ENCODE measurements around the gene ZC3H18.
"Not testable (repeated sequence)": the region's sequence is repeated elsewhere in the genome, so short reads cannot be mapped to it uniquely, and the experiment has no call there.

ZC3H18 gene

GRCh38 chr16:88606148-88606757 is 36.0 kb downstream of the ZC3H18 start:
- no peak overlapping the region for H2AK5ac ChIP-seq (ENCODE audit: low read depth, low read length)
- peaks cover 4% of the 10 kb centered on the region for H3K79me1 ChIP-seq (ENCODE audit: low read depth, low read length)
- H4K91ac ChIP-seq (ENCODE audit: low read depth, low read length, poor library complexity), result no peak overlapping the region
- H2BK15ac ChIP-seq (ENCODE audit: low read length), result no peak overlapping the region
- H3K4me2 ChIP-seq (ENCODE audit: insufficient read depth, low read length, poor library complexity, severe bottlenecking), result no peak overlapping the region
- H3K27ac ChIP-seq (replicated peaks; ENCODE audit: low read length), result no peak overlapping the region
- H3K14ac ChIP-seq (ENCODE audit: low read length), result no peak overlapping the region
- no peak overlapping the region for H3K4me3 ChIP-seq (ENCODE audit: low read length in 2 of 2)
- no peak overlapping the region for H2BK120ac ChIP-seq (ENCODE audit: low read depth, low read length)
- no CpG with 5 or more reads among the region's 17 CpGs for WGBS, 2 donors (ENCODE audit: extremely low coverage in 2 of 2, insufficient read length in 2 of 2, insufficient replicate concordance in 1 of 2)
- H4K8ac ChIP-seq (ENCODE audit: low read depth, low read length), result no peak overlapping the region
- DNase-seq (ENCODE audit: low spot score), result no peak
- peaks cover 45 to 92% of the 10 kb centered on the region in 2 donors for H3K36me3 ChIP-seq (replicated peaks in 1 of 2; ENCODE audit: control insufficient read depth in 2 of 2, insufficient read depth in 2 of 2, low read length in 2 of 2)
- no peak overlapping the region for H3K9ac ChIP-seq (ENCODE audit: low read depth, low read length, poor library complexity)
- H3K23ac ChIP-seq (ENCODE audit: low read depth, low read length, poor library complexity), result no peak overlapping the region
- no peak overlapping the region for H2BK12ac ChIP-seq (ENCODE audit: low read length)
- H3K18ac ChIP-seq (ENCODE audit: low read length), result no peak overlapping the region
- H3K9me3 ChIP-seq (replicated peaks in 1 of 2; ENCODE audit: control insufficient read depth in 2 of 2, insufficient read depth in 1 of 2, low read depth in 1 of 2, low read length in 2 of 2), result peaks cover 0 to 5% of the 10 kb centered on the region in 2 donors
- peaks cover 0 to 1% (median 0%) of the 10 kb centered on the region in 3 experiments for H3K27me3 ChIP-seq (ENCODE audit: control insufficient read depth in 3 of 3, insufficient read depth in 3 of 3, low read depth in 1 of 3, low read length in 3 of 3)
- H2BK5ac ChIP-seq (ENCODE audit: low read length), result no peak overlapping the region
- no peak overlapping the region for H3K4ac ChIP-seq (ENCODE audit: low read length)
- no peak overlapping the region for H2AFZ ChIP-seq (ENCODE audit: low read length)
- H3K4me1 ChIP-seq (ENCODE audit: control insufficient read depth in 2 of 2, insufficient read depth in 1 of 2, low read depth in 1 of 2, low read length in 2 of 2), result peaks cover 0 to 2% of the 10 kb centered on the region in 2 donors

- no peaks in the 10 kb centered on the region for H3K79me1 ChIP-seq (ENCODE audit: low read depth, low read length)
- H3K4me3 ChIP-seq (ENCODE audit: low read length in 2 of 2), result no peak overlapping the region
- no peak overlapping the region for H3K4me2 ChIP-seq (ENCODE audit: insufficient read depth, low read length, poor library complexity, severe bottlenecking)
- no peak overlapping the region for H4K8ac ChIP-seq (ENCODE audit: low read depth, low read length)
- no peak overlapping the region for H3K23ac ChIP-seq (ENCODE audit: low read depth, low read length, poor library complexity)
- H2AFZ ChIP-seq (ENCODE audit: low read length), result no peak overlapping the region
- H2BK12ac ChIP-seq (ENCODE audit: low read length), result no peak overlapping the region
- no peak overlapping the region for H2BK15ac ChIP-seq (ENCODE audit: low read length)
- H3K36me3 ChIP-seq (replicated peaks in 1 of 2; ENCODE audit: control insufficient read depth in 2 of 2, insufficient read depth in 2 of 2, low read length in 2 of 2), result peaks cover 40 to 92% of the 10 kb centered on the region in 2 donors
- no peak overlapping the region for H2BK5ac ChIP-seq (ENCODE audit: low read length)
- no peak overlapping the region for H3K18ac ChIP-seq (ENCODE audit: low read length)
- H3K9me3 ChIP-seq (replicated peaks in 1 of 2; ENCODE audit: control insufficient read depth in 2 of 2, insufficient read depth in 1 of 2, low read depth in 1 of 2, low read length in 2 of 2), result no peaks in the 10 kb centered on the region
- no CpG with 5 or more reads among the region's 6 CpGs for WGBS, 2 donors (ENCODE audit: extremely low coverage in 2 of 2, insufficient read length in 2 of 2, insufficient replicate concordance in 1 of 2)
- H2BK120ac ChIP-seq (ENCODE audit: low read depth, low read length), result no peak overlapping the region
- H3K4ac ChIP-seq (ENCODE audit: low read length), result no peak overlapping the region
- H3K14ac ChIP-seq (ENCODE audit: low read length), result no peak overlapping the region
- H4K91ac ChIP-seq (ENCODE audit: low read depth, low read length, poor library complexity), result no peak overlapping the region
- peaks cover 0 to 6% of the 10 kb centered on the region in 2 donors for H3K4me1 ChIP-seq (ENCODE audit: control insufficient read depth in 2 of 2, insufficient read depth in 1 of 2, low read depth in 1 of 2, low read length in 2 of 2)
- H3K27ac ChIP-seq (replicated peaks; ENCODE audit: low read length), result no peak overlapping the region
- no peak for DNase-seq (ENCODE audit: low spot score)
- H3K27me3 ChIP-seq (ENCODE audit: control insufficient read depth in 3 of 3, insufficient read depth in 3 of 3, low read depth in 1 of 3, low read length in 3 of 3), result peaks cover 0 to 1% (median 0%) of the 10 kb centered on the region in 3 experiments
- H3K9ac ChIP-seq (ENCODE audit: low read depth, low read length, poor library complexity), result no peak overlapping the region
- no peak overlapping the region for H2AK5ac ChIP-seq (ENCODE audit: low read depth, low read length)
These were observed 37.9 kb downstream of the ZC3H18 start for GRCh38 chr16:88608076-88608475.

GRCh38 chr16:88609426-88609825 is 39.2 kb downstream of the ZC3H18 start:
- H3K4ac ChIP-seq (ENCODE audit: low read length), result not testable (repeated sequence)
- H3K36me3 ChIP-seq (replicated peaks in 1 of 2; ENCODE audit: control insufficient read depth in 2 of 2, insufficient read depth in 2 of 2, low read length in 2 of 2), result peaks cover 45 to 96% of the 10 kb centered on the region in 2 donors
- no CpG with 5 or more reads among the region's 8 CpGs for WGBS, 2 donors (ENCODE audit: extremely low coverage in 2 of 2, insufficient read length in 2 of 2, insufficient replicate concordance in 1 of 2)

GRCh38 chr16:88610080-88610479 is 39.9 kb downstream of the ZC3H18 start:
- Histone ChIP-seq H3K18ac (ENCODE audit: low read length) (no peak overlapping the region), H2BK120ac (ENCODE audit: low read depth, low read length) (no peak overlapping the region), H2AK5ac (ENCODE audit: low read depth, low read length) (no peak overlapping the region), H3K23ac (ENCODE audit: low read depth, low read length, poor library complexity) (no peak overlapping the region), H2AFZ (ENCODE audit: low read length) (no peak overlapping the region), H3K9me3 (replicated peaks in 1 of 2; ENCODE audit: control insufficient read depth in 2 of 2, insufficient read depth in 1 of 2, low read depth in 1 of 2, low read length in 2 of 2) (no peaks in the 10 kb centered on the region), H3K4ac (ENCODE audit: low read length) (no peak overlapping the region), H4K8ac (ENCODE audit: low read depth, low read length) (no peak overlapping the region), H3K4me3 (ENCODE audit: low read length in 2 of 2) (no peak overlapping the region), H3K79me1 (ENCODE audit: low read depth, low read length) (peaks cover 4% of the 10 kb centered on the region), H3K4me1 (ENCODE audit: control insufficient read depth in 2 of 2, insufficient read depth in 1 of 2, low read depth in 1 of 2, low read length in 2 of 2) (peaks cover 0 to 6% of the 10 kb centered on the region in 2 donors), H3K9ac (ENCODE audit: low read depth, low read length, poor library complexity) (no peak overlapping the region), H3K36me3 (replicated peaks in 1 of 2; ENCODE audit: control insufficient read depth in 2 of 2, insufficient read depth in 2 of 2, low read length in 2 of 2) (peaks cover 46 to 95% of the 10 kb centered on the region in 2 donors), H2BK12ac (ENCODE audit: low read length) (no peak overlapping the region), H3K27ac (replicated peaks; ENCODE audit: low read length) (no peak overlapping the region), H2BK15ac (ENCODE audit: low read length) (no peak overlapping the region), H2BK5ac (ENCODE audit: low read length) (no peak overlapping the region), H4K91ac (ENCODE audit: low read depth, low read length, poor library complexity) (no peak overlapping the region), H3K27me3 (ENCODE audit: control insufficient read depth in 3 of 3, insufficient read depth in 3 of 3, low read depth in 1 of 3, low read length in 3 of 3) (peaks cover 0 to 1% (median 0%) of the 10 kb centered on the region in 3 experiments), H3K4me2 (ENCODE audit: insufficient read depth, low read length, poor library complexity, severe bottlenecking) (no peak overlapping the region), H3K14ac (ENCODE audit: low read length) (no peak overlapping the region)
- DNase-seq (ENCODE audit: low spot score), result no peak
- no CpG with 5 or more reads among the region's 6 CpGs for WGBS, 2 donors (ENCODE audit: extremely low coverage in 2 of 2, insufficient read length in 2 of 2, insufficient replicate concordance in 1 of 2)

More at GRCh38 chr16:88609426-88609825, 39.2 kb downstream of the ZC3H18 start:
- H3K79me1 ChIP-seq (ENCODE audit: low read depth, low read length); H3K14ac ChIP-seq (ENCODE audit: low read length); H3K27ac ChIP-seq (replicated peaks; ENCODE audit: low read length); H2AFZ ChIP-seq (ENCODE audit: low read length); H2BK120ac ChIP-seq (ENCODE audit: low read depth, low read length); H2BK12ac ChIP-seq (ENCODE audit: low read length); H3K4me3 ChIP-seq (ENCODE audit: low read length in 2 of 2); H3K9me3 ChIP-seq (replicated peaks in 1 of 2; ENCODE audit: control insufficient read depth in 2 of 2, insufficient read depth in 1 of 2, low read depth in 1 of 2, low read length in 2 of 2); DNase-seq (ENCODE audit: low spot score); H3K23ac ChIP-seq (ENCODE audit: low read depth, low read length, poor library complexity); H3K4me2 ChIP-seq (ENCODE audit: insufficient read depth, low read length, poor library complexity, severe bottlenecking); H4K8ac ChIP-seq (ENCODE audit: low read depth, low read length); H2AK5ac ChIP-seq (ENCODE audit: low read depth, low read length); H3K27me3 ChIP-seq (ENCODE audit: control insufficient read depth in 3 of 3, insufficient read depth in 3 of 3, low read depth in 1 of 3, low read length in 3 of 3); H4K91ac ChIP-seq (ENCODE audit: low read depth, low read length, poor library complexity); H3K4me1 ChIP-seq (ENCODE audit: control insufficient read depth in 2 of 2, insufficient read depth in 1 of 2, low read depth in 1 of 2, low read length in 2 of 2); H2BK15ac ChIP-seq (ENCODE audit: low read length); H3K18ac ChIP-seq (ENCODE audit: low read length); H3K9ac ChIP-seq (ENCODE audit: low read depth, low read length, poor library complexity); H2BK5ac ChIP-seq (ENCODE audit: low read length): not testable (repeated sequence)

Data from neuronal stem cell (in vitro differentiated cells).